ES-I3 (cell line): Measurements from ENCODE around the gene STING1.

Source experiments
- H3K36me3 ChIP-seq: 2 replicates; pipeline ENCODE4 v1.6.1; 2013; ENCODE audit warnings: mild to moderate bottlenecking, low read length, control low read depth, moderate library complexity; ENCODE audit not compliant: insufficient read depth
- H3K4me1 ChIP-seq: 2 replicates; pipeline ENCODE4 v1.6.1; 2013; ENCODE audit warnings: mild to moderate bottlenecking, control low read depth, low read length; ENCODE audit not compliant: insufficient read depth
- H3K9ac ChIP-seq: 2 replicates; pipeline ENCODE4 v1.6.1; 2013; ENCODE audit warnings: low read depth, mild to moderate bottlenecking, low read length, moderate library complexity
- H3K9me3 ChIP-seq: 2 replicates; pipeline ENCODE4 v1.6.1; 2013; ENCODE audit warnings: mild to moderate bottlenecking, low read length, moderate library complexity; ENCODE audit not compliant: control insufficient read depth, insufficient read depth

The STING1 gene

DNA sequence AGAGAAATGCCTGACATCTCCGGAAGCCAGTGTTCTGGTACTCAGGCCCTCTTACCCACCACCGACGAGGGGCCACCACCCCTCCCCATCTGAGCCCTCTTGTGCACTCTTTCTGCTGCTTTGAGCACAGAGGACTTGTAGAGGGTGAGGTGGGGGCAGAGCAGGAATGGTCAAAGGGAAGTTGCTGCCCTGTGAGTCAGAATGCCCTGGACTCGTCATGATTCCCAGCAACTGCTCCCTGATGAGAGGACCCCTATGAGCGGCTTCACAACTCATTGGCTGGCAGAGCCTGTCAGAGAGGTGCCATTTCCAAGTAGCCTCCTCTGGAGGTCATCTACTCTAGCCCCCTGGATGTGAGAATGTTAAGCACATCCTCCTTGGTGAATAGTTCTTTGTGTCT is 20.9 kb downstream of the STING1 start:
- H3K4me1 ChIP-seq, result peaks cover 40% of the 10 kb centered on the region
- H3K9me3 ChIP-seq, result no peaks in the 10 kb centered on the region
- no peak overlapping the region for H3K9ac ChIP-seq
- no peaks in the 10 kb centered on the region for H3K36me3 ChIP-seq

DNA sequence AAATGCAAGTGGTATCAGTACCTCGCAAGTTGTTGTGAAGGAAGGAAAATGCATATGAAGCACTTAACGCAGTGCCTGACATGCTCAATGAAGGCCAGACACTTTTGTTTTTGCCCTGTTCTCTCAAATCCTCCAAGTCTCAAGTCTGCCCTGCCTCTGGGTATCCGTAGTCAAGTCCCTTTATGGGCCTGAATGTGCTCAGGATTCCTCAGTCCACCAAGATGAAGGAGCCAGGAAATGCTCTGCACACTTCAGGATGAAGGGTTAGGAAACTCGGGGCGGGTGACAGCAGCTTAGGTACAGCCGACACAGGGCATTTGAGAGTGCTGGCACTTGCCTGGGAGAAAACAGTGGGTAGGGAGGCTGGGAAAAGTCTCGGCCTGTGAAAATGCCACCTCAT is 21.4 kb downstream of the STING1 start:
- Histone ChIP-seq H3K4me1 (peaks cover 40% of the 10 kb centered on the region), H3K9me3 (no peaks in the 10 kb centered on the region), H3K9ac (no peak overlapping the region), H3K36me3 (no peaks in the 10 kb centered on the region)

- no peaks in the 10 kb centered on the region for H3K36me3 ChIP-seq
- peaks cover 40% of the 10 kb centered on the region for H3K4me1 ChIP-seq
- H3K9me3 ChIP-seq, result no peaks in the 10 kb centered on the region
- no peak overlapping the region for H3K9ac ChIP-seq
Observed at GRCh38 chr5:139460455-139460854, 22.1 kb downstream of the STING1 start.

DNA sequence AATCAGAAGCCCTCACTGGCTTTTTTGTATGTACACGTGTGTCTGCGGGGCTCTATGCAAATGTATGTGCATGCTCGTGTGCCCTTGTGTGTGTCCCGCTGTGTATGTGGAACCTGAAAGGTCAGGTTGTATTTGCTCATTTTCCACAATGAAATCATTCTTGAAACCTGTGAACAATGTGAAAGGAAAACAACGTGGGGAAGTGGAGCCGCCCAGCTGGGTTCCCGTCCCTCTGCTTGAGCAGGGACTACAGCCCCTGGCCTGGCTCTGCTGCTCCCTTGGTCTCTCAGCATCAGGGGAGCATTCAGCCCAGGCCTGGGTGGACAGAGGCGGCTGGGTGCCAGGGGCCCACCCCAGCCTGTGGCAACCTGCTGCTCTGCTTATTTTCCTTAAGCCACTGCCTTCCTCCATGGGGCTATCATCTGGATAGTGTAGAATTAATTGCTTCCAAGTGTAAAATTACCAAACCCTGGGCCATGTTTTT is 23.1 kb downstream of the STING1 start:
- H3K9me3 ChIP-seq, result no peaks in the 10 kb centered on the region
- no peaks in the 10 kb centered on the region for H3K36me3 ChIP-seq
- H3K4me1 ChIP-seq, result peaks cover 40% of the 10 kb centered on the region
- H3K9ac ChIP-seq, result no peak overlapping the region

GRCh38 chr5:139458580-139459407 is 23.8 kb downstream of the STING1 start:
- Histone ChIP-seq H3K9ac (no peak overlapping the region), H3K9me3 (no peaks in the 10 kb centered on the region), H3K4me1 (peaks cover 40% of the 10 kb centered on the region), H3K36me3 (no peaks in the 10 kb centered on the region)

- H3K9me3 ChIP-seq, result no peaks in the 10 kb centered on the region
- no peaks in the 10 kb centered on the region for H3K36me3 ChIP-seq
- H3K4me1 ChIP-seq, result peaks cover 37% of the 10 kb centered on the region
- no peak overlapping the region for H3K9ac ChIP-seq
Observed at GRCh38 chr5:139457653-139458306, 24.8 kb downstream of the STING1 start.

GRCh38 chr5:139457241-139457640 is 25.3 kb downstream of the STING1 start:
- H3K4me1 ChIP-seq, result peaks cover 31% of the 10 kb centered on the region
- no peaks in the 10 kb centered on the region for H3K9me3 ChIP-seq
- H3K36me3 ChIP-seq, result no peaks in the 10 kb centered on the region

DNA sequence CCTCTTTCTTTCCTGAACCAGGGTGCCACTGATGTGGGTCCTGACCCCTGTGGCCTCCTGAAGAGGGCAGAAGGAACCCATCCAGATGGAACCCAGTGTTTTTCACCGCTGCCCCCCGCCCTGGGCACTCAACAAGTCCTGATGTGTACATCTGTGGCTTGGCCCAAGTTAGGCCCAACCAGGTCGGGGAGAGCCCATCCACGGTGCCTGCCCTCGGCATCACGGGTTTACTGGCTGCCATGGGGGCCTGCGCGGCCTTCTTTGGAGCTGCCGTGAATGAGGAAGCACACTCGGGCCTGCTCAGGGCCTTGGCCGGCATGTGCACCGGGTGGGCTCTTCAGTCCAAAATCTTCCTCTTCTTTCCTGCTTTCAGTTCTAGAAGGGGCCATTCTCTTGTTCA is 25.8 kb downstream of the STING1 start:
- H3K36me3 ChIP-seq, result no peaks in the 10 kb centered on the region
- no peak overlapping the region for H3K9ac ChIP-seq
- peaks cover 27% of the 10 kb centered on the region for H3K4me1 ChIP-seq
- H3K9me3 ChIP-seq, result no peaks in the 10 kb centered on the region

More at GRCh38 chr5:139457241-139457640, 25.3 kb downstream of the STING1 start:
- no peak overlapping the region for H3K9ac ChIP-seq

- H3K9ac ChIP-seq, result no peak overlapping the region
Observed at GRCh38 chr5:139454568-139455290, 27.8 kb downstream of the STING1 start.

GRCh38 chr5:139453683-139454567 is 28.6 kb downstream of the STING1 start:
- Histone ChIP-seq H3K9me3 (no peaks in the 10 kb centered on the region), H3K36me3 (no peaks in the 10 kb centered on the region), H3K9ac (no peak overlapping the region), H3K4me1 (peaks cover 1% of the 10 kb centered on the region; the same call in 1 of the 2 replicates)

More at GRCh38 chr5:139454568-139455290, 27.8 kb downstream of the STING1 start:
- Histone ChIP-seq H3K36me3 (no peaks in the 10 kb centered on the region), H3K9me3 (no peaks in the 10 kb centered on the region), H3K4me1 (peaks cover 9% of the 10 kb centered on the region)

GRCh38 chr5:139451878-139452660 is 30.5 kb downstream of the STING1 start:
- no peaks in the 10 kb centered on the region for H3K9me3 ChIP-seq
- H3K36me3 ChIP-seq, result no peaks in the 10 kb centered on the region
- no peaks in the 10 kb centered on the region for H3K4me1 ChIP-seq
- no peak overlapping the region for H3K9ac ChIP-seq

DNA sequence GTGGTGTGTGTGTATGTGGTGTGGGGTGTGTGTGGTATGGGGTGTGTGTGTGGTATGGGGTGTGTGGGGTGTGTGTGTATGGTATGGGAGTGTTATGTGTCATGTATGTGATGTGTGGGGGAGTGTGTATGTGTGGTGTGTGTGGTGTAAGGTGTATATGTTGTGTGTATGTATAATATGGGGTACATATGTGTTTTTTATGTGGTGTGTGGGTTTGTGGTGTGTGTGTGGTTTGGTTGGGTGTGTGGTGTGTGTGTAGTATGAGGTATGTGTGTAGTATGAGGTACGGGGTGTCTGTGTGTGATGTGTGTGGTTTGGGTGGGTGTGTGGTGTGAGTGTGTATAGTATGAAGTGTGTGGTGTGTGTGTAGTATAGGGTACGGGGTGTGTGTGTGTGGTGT is 31.4 kb downstream of the STING1 start:
- no peak overlapping the region for H3K9ac ChIP-seq
- no peaks in the 10 kb centered on the region for H3K36me3 ChIP-seq
- H3K4me1 ChIP-seq, result no peaks in the 10 kb centered on the region
- H3K9me3 ChIP-seq, result no peaks in the 10 kb centered on the region
